Measurements from ENCODE around the gene TNPO3. TPM values are rescaled to one million over a fixed set of nuclear protein-coding genes. Genes with fewer than 3 reads are reported as not detected.

Gene TNPO3
- total RNA-seq, 4 donors from 2014 or later = 29.9 to 41.6 (median 37.8) TPM

GRCh38 chr7:128910569-128910945 lies 144.4 kb downstream of the TNPO3 start, which contains the start of gene KCP:
Gene KCP (minus strand): TSS chr7:128910709. CDS start chr7:128910676, 33 bp downstream.
- in situ Hi-C loops (cut with MboI; ENCODE audit: low pct_ligation_motif_present in 1 of 4, low pct_unique_long_range_greater_than_20kb in 1 of 4, low sequenced_read_pairs in 3 of 4) = no loop called here
- Histone ChIP-seq H3K27ac (peak within 1 kb of the TSS in 1 of 4 donors; percentile 47), H3K4me1 (peaks cover 7 to 32% (median 25%) of the 10 kb centered on the region in 4 donors), H3K36me3 (no peaks in the 10 kb centered on the region), H3K4me3 (peak within 1 kb of the TSS in 2 of 4 donors; percentile 7 to 36), H3K27me3 (peaks cover 53% of the 10 kb centered on the region), H3K9me3 (no peaks in the 10 kb centered on the region)
- TF ChIP-seq POLR2A (IDR thresholded peaks at IDR 0.05) (no peak), EP300 (IDR thresholded peaks at IDR 0.05; ENCODE audit: low read depth) (no peak), POLR2AphosphoS5 (IDR thresholded peaks at IDR 0.05) (no peak), CTCF (IDR thresholded peaks at IDR 0.05) (no peak)
- intact Hi-C loops (cut with DNase I; ENCODE audit: low total_unique reads) = no loop called here
- DNase-seq = no peak
- 62% methylated on average over 34 of the region's 34 CpGs; no CpG with 5 or more reads in 1 of the 2 donors for WGBS, 2 donors (ENCODE audit: low coverage in 1 of 2)

GRCh38 chr7:128909625-128910568 lies 145.0 kb downstream of the TNPO3 start:
- Histone ChIP-seq H3K9me3 (no peaks in the 10 kb centered on the region), H3K27me3 (peaks cover 47% of the 10 kb centered on the region), H3K4me1 (peaks cover 7 to 27% (median 20%) of the 10 kb centered on the region in 4 donors), H3K4me3 (peak overlapping the region in 2 of 4 donors; percentile 7 to 36), H3K36me3 (no peaks in the 10 kb centered on the region), H3K27ac (no peak overlapping the region)
- no peak for DNase-seq
- no peak for TF ChIP-seq EP300 (IDR thresholded peaks at IDR 0.05; ENCODE audit: low read depth)
- no peak for TF ChIP-seq CTCF (IDR thresholded peaks at IDR 0.05)
- no peak for TF ChIP-seq POLR2A (IDR thresholded peaks at IDR 0.05)
- no peak for TF ChIP-seq POLR2AphosphoS5 (IDR thresholded peaks at IDR 0.05)
- intact Hi-C loops (cut with DNase I; ENCODE audit: low total_unique reads) (loop anchor here (5.0 kb wide), 1 partner anchor 182 kb away; no protein-coding TSS in a partner anchor), in situ Hi-C loops (cut with MboI; ENCODE audit: low pct_ligation_motif_present in 1 of 4, low pct_unique_long_range_greater_than_20kb in 1 of 4, low sequenced_read_pairs in 3 of 4) (loop anchor here in 3 of 4 donors (10.0 kb wide), 2 partner anchors 175 to 185 kb away; no protein-coding TSS in a partner anchor)
- WGBS, 2 donors (ENCODE audit: low coverage in 1 of 2) = 30% methylated on average over 40 of the region's 42 CpGs; no CpG with 5 or more reads in 1 of the 2 donors

GRCh38 chr7:128908750-128909624 lies 145.9 kb downstream of the TNPO3 start:
- 95 to 100% methylated on average over 1 to 6 of the region's 6 CpGs for WGBS, 2 donors (ENCODE audit: low coverage in 1 of 2)
- Histone ChIP-seq H3K4me3 (peak overlapping the region in 1 of 4 donors; percentile 36), H3K4me1 (peaks cover 7 to 24% (median 16%) of the 10 kb centered on the region in 4 donors), H3K27me3 (peaks cover 38% of the 10 kb centered on the region), H3K36me3 (no peaks in the 10 kb centered on the region), H3K27ac (no peak overlapping the region), H3K9me3 (no peaks in the 10 kb centered on the region)
- in situ Hi-C loops (cut with MboI; ENCODE audit: low pct_ligation_motif_present in 1 of 4, low pct_unique_long_range_greater_than_20kb in 1 of 4, low sequenced_read_pairs in 3 of 4) (loop anchor here in 3 of 4 donors (10.0 kb wide), 2 partner anchors 176 to 186 kb away; no protein-coding TSS in a partner anchor), intact Hi-C loops (cut with DNase I; ENCODE audit: low total_unique reads) (loop anchor here (5.0 kb wide), 1 partner anchor 183 kb away; no protein-coding TSS in a partner anchor)
- DNase-seq = no peak
- no peak for TF ChIP-seq POLR2AphosphoS5 (IDR thresholded peaks at IDR 0.05)
- TF ChIP-seq EP300 (IDR thresholded peaks at IDR 0.05; ENCODE audit: low read depth) = no peak
- TF ChIP-seq CTCF (IDR thresholded peaks at IDR 0.05) = no peak
- TF ChIP-seq POLR2A (IDR thresholded peaks at IDR 0.05) = no peak
